ENCODE results near the gene KDM6B. TPM values are rescaled to one million over a fixed set of nuclear protein-coding genes. Genes with fewer than 3 reads are reported as not detected.

The KDM6B gene
- total RNA-seq, 2 experiments from 2014 or later: 20.9 to 23.7 TPM

Other genes starting within 250 kb of the KDM6B start
- under 1 TPM; 0.30 to 0.40 TPM for gene SOX15, start 244.1 kb upstream of the KDM6B start, total RNA-seq
- gene FXR2, start 219.3 kb upstream of the KDM6B start, total RNA-seq: 10 to 100 TPM; 30.4 to 31.2 TPM
- 10 to 100 TPM; 36.2 to 37.9 TPM for gene SAT2, start 206.4 kb upstream of the KDM6B start, total RNA-seq
- not detected for gene SHBG, start 204.1 kb upstream of the KDM6B start, total RNA-seq
- under 1 TPM; 0.25 to 0.50 TPM for gene ATP1B2, start 183.3 kb upstream of the KDM6B start, total RNA-seq
- gene TP53, start 146.7 kb upstream of the KDM6B start, total RNA-seq: 100 to 1,000 TPM; 123 TPM
- gene WRAP53, start 145.7 kb upstream of the KDM6B start, total RNA-seq: 10 to 100 TPM; 18.6 to 18.8 TPM
- not detected for gene EFNB3, start 129.0 kb upstream of the KDM6B start, total RNA-seq
- gene DNAH2, start 116.5 kb upstream of the KDM6B start, total RNA-seq: not detected
- 1 to 10 TPM in 1 of 2 experiments, under 1 TPM in 1; 0.78 to 1.5 TPM for gene TMEM88, start 20.8 kb downstream of the KDM6B start, total RNA-seq
- gene NAA38, start 23.3 kb downstream of the KDM6B start, total RNA-seq: 10 to 100 TPM; 69.8 to 76.9 TPM
- gene CYB5D1, start 23.8 kb downstream of the KDM6B start, total RNA-seq: 1 to 10 TPM; 5.3 to 7.5 TPM
- gene CHD3, start 54.6 kb downstream of the KDM6B start, total RNA-seq: 100 to 1,000 TPM; 127 to 131 TPM
- 1 to 10 TPM; 3.6 to 3.7 TPM for gene RNF227, start 82.1 kb downstream of the KDM6B start, total RNA-seq
- 1 to 10 TPM; 7.7 to 8.4 TPM for gene KCNAB3, start 95.6 kb downstream of the KDM6B start, total RNA-seq
- gene TRAPPC1, start 97.7 kb downstream of the KDM6B start, total RNA-seq: 100 to 1,000 TPM; 238 to 244 TPM
- gene CNTROB, start 98.0 kb downstream of the KDM6B start, total RNA-seq: 10 to 100 TPM; 58.8 to 64.6 TPM
- not detected for gene GUCY2D, start 168.4 kb downstream of the KDM6B start, total RNA-seq
- not detected for gene ALOX15B, start 204.8 kb downstream of the KDM6B start, total RNA-seq

All from activated CD4-positive, alpha-beta memory T cell treated with anti-CD3 and anti-CD28 coated beads, Interleukin-2, amount 10 ng/mL, durations not matched to agents 7 days and 5 days (primary cell).